NCI-H2227 (cell line): ENCODE data around the gene EVL.

Experiments used
- DNase-seq: peaks from one replicate; lab custom pipeline; 2025; ENCODE audit not compliant: unreplicated experiment; lab: John Stamatoyannopoulos, UW

The EVL gene

DNA sequence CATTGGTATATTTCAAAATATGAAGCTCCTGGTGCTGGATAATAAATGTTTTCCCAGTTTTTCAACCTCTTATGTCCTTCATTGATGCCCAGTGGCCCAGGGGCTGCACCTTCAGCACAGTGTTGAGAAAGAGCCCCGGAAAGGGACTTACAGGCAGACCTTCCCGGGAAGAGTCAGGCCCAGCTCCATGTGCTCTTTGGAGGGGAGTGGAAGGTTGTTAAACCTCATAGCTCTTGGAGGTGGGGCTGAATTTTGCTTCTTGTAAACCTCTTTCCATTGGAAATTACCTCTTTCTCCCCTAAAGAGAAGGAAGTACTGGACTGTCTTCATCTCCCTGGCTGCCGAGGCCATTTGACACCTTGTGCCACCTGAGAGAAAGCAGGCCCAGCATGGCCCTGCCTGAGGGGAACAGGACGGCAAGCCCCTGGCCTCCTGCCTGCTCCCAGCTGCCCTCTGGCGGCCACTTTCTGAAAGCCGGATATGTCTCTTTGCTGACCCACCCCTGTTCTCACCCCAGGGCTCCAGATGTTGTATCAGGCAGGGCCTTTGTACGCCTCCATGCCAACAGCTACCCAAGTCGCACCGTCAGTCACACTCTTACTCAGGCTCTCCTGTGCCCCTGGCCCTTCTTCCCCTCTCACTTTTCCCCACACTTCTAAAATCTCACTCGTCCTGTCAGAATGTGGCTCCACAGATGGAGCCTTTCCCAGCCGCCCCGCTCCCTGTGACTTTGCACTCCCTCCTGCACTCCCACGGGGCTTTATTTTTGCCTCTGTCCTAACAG, 43.0 kb downstream of the EVL start:
- DNase-seq: peak; percentile 82

DNA sequence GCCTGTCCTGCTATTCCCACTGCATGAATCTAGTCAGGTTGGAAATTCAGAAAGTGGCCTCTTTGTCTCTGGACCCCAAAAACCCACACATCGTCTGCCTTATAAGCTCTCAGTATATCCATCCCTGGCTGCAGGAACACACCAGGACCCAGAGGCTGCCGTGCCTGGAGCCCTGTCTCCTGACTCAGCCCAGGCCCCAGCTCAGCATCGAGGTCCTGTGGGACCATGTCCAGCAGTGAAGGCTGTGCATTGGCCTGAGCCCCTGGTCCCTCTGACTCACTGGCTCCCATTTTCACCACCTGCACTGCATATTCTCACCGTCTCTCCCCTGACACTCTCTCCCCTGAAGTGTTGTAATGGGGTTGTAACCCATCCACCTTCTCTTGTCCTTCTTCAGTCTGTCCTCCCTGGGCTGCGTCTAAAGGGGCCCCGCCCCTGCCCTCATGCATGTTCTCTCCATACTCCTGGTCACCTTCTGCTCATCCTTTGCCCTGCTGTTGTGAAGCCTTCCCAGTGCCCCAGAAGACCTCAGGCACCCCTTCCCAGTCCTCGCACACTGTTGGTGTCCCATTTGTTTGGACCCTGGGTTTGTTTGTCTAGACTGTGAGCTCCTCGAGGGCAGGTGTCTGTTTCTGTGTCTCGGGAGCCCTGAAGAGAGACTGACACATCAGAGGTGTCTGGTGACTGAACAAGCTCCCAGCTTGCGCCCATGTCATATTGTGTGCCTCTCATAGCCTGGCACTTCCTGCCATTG, 43.8 kb downstream of the EVL start:
- no peak for DNase-seq

DNA sequence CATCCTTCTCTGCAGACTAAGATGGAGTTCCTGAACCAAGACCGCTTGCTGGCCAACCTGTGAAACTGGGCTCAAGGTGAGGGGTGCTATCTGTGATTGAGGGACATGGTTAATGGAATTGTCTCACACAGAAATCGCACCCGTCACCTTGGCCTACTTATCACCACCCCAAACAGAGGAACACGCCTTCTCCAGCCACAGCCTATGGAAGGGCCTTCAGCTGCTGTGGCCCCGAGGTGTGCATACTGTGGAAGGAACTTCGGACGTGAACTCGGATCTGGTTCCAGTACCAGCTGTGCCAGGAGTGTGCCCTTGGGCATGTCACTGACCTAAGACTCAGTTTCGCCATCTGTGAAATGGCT, 44.4 kb downstream of the EVL start:
- DNase-seq: no peak

DNA sequence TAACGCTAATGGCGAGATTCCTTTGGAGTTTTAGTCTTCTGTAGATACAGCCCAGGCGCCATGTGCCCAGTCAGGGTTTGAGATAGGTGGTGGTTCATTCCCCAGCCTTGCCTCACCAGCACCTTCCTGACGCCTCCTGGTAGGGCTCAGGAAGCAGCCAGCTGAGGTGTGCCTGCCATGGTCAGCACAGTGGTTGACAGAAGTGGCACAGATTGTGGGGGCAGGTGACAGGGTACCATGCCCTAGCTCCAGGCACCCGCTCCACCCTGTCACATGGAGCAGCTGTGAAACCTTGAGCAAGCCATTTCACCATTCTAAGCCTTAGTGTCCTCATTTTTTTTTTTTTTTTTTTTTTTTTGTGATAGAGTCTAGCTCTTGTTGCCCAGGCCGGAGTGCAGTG, 45.6 kb downstream of the EVL start:
- no peak for DNase-seq

DNA sequence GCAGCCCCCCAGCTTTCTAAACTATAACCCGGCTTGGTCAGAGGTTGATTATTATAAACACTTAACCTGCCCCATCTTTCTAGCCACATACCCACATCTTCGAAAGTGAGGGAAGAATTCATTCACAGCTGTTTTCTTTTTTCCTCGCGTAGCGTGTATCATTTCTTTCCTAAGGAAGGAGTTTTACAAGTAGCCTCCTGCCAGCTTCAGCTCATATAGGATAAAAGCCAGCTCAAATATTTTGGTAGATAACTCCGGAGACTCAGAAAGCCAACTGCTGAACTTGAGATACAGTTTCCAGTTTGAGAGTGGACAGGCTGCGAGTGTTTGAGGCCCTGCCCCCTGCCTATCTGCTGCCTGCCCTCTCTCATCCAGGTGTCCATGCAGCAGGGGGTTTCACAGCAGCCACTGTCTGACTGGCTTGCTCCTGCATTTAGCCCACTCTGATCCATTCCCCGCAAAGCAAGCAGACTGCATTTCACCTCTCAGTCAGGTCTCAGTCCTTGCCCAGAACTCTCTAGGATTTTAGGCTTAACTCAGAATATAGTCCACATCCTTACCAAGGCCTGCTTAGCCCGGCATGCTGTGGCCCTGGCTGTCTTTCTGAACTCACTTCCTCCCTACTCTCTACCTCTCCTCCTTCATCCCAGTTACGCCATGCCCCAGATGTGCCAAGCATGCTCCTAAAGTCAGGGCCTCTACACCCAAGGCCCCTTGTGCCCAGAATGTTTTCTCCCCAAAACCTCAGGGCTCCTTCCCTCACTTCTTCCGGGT, 46.9 kb downstream of the EVL start:
- no peak for DNase-seq

DNA sequence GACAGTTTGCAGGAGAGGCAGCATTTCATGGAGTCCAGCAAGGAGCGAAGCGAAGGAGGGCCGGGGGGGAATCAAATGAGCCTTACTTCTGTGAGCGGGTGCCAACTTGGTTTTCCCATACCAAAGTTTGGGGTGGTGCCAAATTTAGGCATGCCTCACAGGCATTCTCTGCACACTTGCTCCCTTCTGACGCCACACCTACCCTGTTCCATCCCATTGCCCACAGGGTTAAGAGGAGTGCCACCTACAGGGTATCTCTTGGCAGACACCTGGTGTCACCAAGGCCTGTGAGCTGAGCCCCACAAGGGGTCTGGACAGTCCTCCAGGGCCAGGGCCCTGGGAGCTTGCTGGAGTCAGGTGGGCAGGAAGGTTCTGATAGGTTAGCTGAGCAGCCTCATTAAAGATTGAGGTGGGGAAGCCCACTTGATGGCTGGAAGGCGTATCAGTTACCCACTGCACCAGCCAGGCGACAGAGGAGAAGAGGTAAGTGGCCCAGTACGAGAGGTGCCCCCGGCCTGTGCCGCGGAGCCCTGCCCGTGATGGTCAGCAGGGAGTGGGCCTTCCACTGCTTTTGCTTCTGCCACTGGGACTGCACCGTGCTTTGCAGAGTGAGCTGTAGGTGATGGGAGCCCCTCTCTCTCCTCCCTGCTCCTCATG, 49.0 kb downstream of the EVL start:
- no peak for DNase-seq

DNA sequence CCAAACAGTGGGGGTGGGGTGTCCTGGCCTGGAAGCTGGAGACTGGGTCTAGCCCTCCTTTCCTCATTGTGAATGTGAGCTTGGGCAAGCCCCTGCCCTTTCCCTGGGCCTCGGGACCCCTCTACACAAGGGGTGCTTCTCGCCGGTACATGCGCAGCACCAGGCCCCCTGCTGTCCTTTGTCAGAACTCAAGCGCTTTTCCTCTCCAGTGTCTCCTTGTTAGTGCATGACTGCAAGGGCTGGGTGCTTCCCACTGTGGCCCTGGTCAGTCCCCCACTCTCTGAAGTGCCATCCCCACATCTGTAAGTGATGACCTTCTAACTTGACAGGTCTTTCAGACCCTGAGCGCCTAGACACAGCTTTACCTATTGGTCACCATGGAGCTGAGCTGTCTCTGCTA, 50.0 kb downstream of the EVL start:
- DNase-seq: no peak

DNA sequence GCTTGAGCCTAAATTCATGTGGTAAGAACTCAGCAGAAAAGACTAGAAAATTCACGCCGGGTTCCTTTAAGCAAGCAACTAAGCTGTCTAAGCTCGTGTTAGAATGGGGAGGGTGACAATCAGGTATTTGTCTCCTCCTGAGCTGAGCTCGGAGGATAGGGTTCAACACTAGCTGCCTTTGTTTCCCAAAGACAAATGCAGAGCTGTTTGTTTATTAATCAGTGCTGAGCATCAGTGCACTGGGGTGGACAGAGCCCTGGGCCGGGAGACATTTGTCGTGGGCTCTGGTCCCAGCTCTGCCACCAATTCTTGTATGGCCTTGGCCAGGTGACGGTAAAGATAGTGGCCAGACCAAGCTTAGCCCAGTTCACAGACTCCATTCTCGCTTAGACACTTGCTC, 50.5 kb downstream of the EVL start:
- DNase-seq: no peak

DNA sequence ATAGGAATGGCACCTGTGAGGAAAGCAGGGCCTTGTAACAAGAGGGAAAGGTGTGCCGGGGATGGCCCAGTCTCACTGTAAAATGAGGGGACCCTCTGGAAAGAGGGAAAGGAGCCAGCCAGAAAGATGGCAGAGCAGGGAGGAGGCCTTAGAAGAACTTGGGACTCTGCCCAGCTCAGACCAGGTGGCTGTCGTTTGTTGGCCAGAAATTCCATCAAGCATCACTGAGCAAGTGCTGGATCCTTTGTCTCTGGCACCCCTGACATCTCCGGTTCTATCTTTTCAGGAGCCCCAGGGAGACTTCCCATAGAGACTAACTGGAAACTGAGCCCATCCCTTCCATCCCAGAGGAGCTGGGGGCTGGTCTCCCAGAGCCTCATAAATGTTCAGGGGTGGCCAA, 50.9 kb downstream of the EVL start:
- DNase-seq: no peak

DNA sequence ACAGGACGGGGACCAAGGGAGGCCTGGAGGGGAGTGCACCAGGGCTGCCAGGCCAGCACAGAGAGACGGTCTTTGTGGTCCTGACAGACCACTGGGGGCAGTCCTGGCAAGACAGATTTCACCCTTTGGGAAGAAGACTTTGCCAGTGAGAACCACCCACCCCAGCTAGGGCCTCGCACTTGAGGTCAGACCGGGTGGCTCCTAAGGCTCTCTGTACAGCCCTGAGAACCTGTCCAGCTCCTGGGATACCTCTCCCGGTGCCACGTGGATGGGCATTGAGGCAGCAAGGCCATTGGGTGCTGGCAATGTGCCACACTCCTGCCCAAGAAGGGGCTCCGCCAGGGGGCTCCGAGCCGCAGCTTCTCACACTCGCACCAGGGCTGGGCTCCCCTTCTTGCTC, 51.8 kb downstream of the EVL start:
- no peak for DNase-seq

DNA sequence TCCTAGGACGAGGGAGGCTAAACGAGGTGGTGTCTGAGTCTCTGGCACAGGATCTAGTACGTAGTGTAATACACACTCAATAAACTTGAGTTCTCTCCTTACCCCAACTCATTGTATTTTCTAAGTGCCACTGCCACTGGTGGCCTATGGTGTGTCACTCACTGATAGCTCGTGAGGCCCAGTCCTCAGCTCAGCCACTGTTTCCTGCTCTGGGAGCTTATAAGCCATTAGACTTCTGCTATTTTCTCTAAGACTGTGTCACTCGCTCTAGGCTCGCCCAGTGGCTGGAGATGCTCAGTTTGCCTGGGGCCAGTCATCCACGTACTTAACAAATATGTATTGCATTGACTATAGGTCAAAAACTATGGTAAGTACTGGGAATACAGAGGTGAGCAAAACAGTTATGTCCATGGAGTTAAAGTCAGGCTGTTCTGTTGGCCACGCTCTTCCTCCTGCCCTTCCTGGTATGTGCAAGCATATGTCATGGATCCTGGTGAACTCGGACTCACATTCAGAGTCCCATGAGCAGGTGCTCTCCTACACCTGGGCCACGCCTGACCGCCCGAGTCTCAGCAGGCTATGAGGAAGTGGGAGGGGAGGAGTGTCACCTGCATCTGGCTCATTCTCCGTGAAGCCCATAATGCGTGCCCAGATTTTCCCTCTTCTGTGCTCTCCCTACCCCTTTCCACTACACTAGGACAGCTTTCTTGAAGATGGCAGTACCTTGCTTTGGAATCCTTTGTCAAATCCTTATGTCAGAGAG, 52.6 kb downstream of the EVL start:
- no peak for DNase-seq

DNA sequence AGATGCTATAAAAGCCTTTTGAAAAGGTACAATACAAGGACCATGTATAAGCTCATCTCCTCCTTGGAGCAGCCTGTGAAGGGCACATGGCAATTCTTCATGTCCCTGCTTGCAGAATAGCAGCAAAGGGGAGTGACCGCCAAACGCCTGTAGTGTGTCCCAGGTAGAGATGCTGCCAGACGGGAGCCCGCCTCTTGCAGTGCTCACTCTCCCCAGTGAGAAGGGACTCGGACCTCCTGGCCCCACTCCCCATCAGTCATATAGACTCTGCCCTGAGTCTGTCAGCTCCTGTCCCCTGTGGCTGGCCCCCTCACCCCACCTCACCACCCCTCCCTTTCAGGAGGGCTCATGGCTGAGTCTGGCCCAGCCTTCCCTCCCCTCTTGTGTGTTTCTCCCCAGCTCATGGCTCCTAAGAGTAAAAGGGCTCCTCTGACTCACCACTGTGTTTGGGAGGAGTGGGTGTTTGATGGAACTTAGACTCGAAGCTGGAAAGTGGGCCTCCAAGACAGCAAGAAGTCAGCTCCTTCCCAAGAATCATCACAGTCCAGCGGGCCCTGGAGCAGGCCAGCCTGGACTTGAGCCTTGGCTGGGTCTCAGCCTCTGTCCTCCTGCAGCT, 53.3 kb downstream of the EVL start:
- no peak for DNase-seq

DNA sequence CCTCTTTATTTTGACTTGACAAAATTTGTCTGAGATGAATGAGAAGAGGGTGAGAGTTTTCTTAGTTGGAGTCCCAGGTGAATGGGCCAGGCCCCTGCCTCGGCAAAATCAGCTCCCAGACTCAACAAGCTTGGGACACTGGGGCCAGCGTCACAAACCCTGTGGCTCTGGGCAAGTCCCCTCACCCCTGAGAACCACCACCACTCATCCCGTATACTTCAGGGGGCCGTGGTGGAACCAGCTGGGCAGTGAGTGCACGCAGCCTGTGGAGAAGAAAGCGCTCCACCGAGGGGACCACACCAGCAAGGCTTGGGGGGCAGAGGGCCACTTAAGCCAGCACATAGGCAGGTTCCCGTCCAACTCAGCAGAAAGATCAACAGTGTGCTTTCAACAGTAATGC, 54.0 kb downstream of the EVL start:
- DNase-seq: no peak

DNA sequence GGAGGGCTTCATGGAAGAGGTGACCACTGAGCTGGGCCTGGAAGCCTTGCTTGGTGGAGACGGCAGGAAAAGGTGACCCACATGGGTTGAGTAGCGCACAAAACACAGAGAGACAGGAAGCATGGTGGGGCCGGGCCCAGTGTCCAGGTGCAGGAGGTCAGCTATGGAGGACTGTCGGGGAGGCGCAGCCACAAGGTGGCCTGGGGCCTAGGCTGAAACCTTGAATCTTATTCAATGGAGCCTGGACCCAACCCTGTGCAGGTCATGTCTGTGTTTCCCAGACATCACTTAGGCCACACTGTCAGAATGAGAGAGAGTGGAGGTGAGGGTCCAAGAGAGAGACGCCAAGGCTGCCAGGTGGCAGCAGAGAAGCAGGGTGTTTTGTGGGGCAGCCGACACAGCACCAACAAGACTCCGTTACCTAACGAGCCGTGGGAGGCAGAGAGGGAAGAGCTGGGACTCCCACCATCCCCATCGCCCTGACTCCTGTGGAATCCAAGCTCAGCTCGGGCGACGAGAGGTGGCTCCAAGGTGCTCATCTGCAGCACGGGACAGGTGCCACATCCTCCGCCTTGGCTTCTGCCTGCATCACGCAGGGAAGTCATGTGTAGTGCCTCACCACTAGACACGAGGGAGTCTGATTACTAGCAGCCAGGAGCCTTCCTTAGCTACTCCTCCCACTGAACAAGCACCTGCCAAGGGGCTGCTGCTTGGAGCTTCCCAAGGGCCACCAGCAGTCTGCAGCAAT, 55.5 kb downstream of the EVL start:
- no peak for DNase-seq

DNA sequence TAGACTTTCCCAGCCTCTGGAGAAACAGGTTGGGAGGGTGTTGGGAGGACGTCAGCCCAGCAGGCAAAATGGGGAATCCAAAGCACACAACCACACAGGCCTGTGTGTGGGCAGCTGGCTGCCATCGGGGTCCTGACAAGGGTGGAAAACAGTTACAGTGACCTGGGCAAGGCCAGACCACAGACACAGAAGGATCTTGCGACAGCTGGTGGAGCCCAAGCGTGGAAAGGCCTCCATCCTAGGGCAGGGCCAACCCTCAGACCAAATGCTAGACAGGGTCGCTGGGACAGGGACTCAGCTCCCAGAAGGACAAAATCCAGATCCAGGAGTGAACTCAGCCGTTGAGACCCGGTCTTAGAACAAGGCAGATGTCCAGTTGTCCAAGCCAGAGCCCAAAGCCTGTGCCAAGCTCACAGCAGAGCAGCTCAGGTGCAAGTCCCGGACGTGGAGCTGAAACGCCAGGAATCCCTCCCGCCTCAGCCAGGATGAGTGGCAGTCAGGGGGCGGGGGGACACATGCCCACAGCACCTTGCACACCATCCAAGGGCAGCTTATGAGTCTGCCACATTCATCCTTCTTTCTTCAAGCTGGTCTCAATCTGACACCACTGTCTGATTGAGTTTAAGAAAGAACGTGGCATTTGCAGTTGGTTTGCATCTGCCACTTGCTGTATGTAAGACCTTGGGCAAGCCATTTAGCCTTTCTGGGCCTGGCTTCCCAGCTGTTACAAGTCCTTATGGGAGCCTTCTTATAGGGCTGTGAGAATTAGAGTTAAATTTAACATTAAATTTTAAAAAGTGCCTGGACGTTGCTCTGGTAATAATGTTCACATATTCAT, 56.6 kb downstream of the EVL start:
- no peak for DNase-seq

DNA sequence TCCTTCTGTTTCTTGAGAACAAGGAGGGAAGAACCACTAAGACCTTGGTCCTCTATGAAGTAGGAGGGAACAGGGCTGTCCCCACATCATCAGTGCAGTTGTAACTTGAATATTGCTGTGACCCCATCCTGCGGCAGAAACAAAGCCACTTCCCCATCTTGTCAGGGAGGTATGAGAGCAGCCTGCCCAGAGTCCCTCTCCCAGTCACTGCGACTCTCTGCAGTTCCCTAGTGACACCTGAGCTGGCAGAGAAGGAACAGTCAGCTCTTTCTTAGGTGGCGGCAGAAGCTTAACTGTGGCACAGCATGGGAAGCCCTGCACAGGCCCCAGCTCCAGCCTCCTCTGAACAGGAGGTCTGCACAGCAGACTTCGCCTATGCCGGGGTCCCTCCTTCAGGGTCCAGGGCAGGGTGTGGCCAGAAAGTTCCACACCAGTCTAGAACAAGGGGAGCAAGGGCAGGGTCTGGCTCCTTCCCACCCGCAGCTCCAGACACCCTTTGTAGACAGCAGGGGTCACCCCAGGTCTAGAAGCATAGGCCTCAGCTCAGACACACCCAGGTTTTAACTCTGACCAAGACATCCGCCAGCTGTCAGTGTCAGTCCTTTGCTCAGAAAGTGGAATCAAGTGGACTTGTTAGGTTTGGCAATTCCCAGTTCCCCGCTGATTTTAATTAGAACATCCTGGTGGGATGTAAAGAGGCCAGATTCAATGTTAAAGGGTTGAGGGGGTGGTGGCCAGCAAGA, 57.4 kb downstream of the EVL start:
- no peak for DNase-seq

DNA sequence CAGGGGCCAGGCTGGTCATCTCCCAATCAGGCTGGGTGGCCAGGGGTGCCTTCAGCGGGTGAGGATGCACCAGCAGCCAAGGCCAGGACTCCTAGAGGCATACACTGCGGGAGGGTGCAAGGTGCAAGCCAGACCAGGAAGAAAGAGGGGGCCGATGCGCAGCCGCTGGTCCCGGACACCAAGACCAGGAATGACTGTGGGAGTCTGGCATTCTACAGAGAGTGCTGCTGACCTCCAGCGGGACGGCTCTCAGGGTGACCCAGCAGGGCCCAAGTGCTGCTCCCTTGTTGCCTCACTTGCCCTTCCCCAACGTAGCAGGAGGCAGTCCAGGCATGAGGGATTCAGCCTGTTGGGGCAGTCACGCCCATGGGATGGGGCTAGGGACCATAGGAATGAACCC, 58.4 kb downstream of the EVL start:
- DNase-seq: no peak

DNA sequence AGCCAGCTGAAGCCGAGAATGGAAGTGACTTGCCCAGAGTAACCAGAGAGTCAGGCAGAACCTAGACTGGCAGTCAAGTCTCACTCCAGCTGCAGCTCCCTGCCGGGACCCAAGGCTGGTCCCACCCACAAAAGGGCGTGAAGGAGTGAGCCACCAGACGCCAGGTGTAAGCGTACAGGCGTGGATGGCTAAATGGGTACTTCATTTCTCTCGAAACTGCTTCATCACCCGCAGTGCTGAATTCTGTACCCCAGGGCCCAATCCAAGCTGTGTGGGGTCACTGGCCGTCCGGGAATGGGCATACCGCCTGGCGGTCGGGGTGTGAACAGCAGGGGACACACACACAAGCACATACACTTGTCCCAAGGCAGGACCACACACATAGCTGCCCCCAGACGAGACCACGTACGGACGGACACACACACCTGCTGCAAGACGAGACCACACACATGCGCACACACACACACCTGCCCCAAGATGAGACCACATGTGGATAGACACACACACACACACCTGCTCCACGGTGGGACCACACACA, 59.4 kb downstream of the EVL start:
- no peak for DNase-seq
